Osteocyte (in vitro differentiated cells): ENCODE results near the gene CCDC197. TPM values are rescaled to one million over a fixed set of nuclear protein-coding genes. Genes with fewer than 3 reads are reported as not detected.

ENCODE experiments used
- DNase-seq: peaks from one replicate; pipeline ENCODE4 v3.0.0; 2021; ENCODE audit warnings: mixed read lengths; ENCODE audit not compliant: unreplicated experiment; ENCODE audit errors: extremely low spot score
- H3K27ac Mint-ChIP-seq: one replicate; pipeline ENCODE4 v1.8.0; 2021; ENCODE audit warnings: mild to moderate bottlenecking, mixed read lengths; ENCODE audit not compliant: unreplicated experiment
- H3K27me3 Mint-ChIP-seq: one replicate; pipeline ENCODE4 v1.8.0; 2021; ENCODE audit warnings: mixed read lengths; ENCODE audit not compliant: unreplicated experiment
- H3K36me3 Mint-ChIP-seq: one replicate; pipeline ENCODE4 v1.8.0; 2021; ENCODE audit warnings: mixed read lengths; ENCODE audit not compliant: unreplicated experiment
- H3K4me1 Mint-ChIP-seq: one replicate; pipeline ENCODE4 v1.8.0; 2021; ENCODE audit warnings: mixed read lengths; ENCODE audit not compliant: unreplicated experiment
- H3K4me3 Mint-ChIP-seq: one replicate; pipeline ENCODE4 v1.8.0; 2021; ENCODE audit warnings: mild to moderate bottlenecking, moderate library complexity, mixed read lengths; ENCODE audit not compliant: unreplicated experiment
- H3K9me3 Mint-ChIP-seq: one replicate; pipeline ENCODE4 v1.8.0; 2021; ENCODE audit warnings: mixed read lengths; ENCODE audit not compliant: unreplicated experiment
- CTCF ChIP-seq: fragments of 200-600 bp; sonication (generic); IDR thresholded peaks from 2 replicates; pipeline ENCODE4 v1.5.0; 2021; ENCODE audit warnings: antibody characterized with exemption, mild to moderate bottlenecking, moderate library complexity
- total RNA-seq: library from RNA; stranded (reverse); gene quantifications from 2 replicates; pipeline ENCODE4 v1.2.1, GENCODE V29; 2021

CCDC197 gene
- total RNA-seq, 1 donor from 2014 or later, result not detected

- peak; percentile 97 for DNase-seq
- H3K9me3 Mint-ChIP-seq, result no peaks in the 10 kb centered on the region
- no peak within 1 kb of the TSS for H3K27ac Mint-ChIP-seq
- peaks cover 8% of the 10 kb centered on the region for H3K4me1 Mint-ChIP-seq
- TF ChIP-seq CTCF, result no peak
- peaks cover 7% of the 10 kb centered on the region for H3K27me3 Mint-ChIP-seq
- H3K36me3 Mint-ChIP-seq, result no peaks in the 10 kb centered on the region
- H3K4me3 Mint-ChIP-seq, result peak within 1 kb of the TSS; percentile 66
Measured at GRCh38 chr14:94026173-94026888, 29.2 kb downstream of the CCDC197 start, which contains the start of gene OTUB2. OTUB2 (plus strand) TSS chr14:94026340; CDS start chr14:94026538, 198 bp downstream.

- DNase-seq, result no peak
- Mint-ChIP-seq H3K36me3 (no peaks in the 10 kb centered on the region), H3K27ac (no peak overlapping the region), H3K4me3 (peak overlapping the region; percentile 61), H3K9me3 (no peaks in the 10 kb centered on the region), H3K4me1 (peaks cover 3% of the 10 kb centered on the region), H3K27me3 (peaks cover 7% of the 10 kb centered on the region)
- TF ChIP-seq CTCF, result no peak
Measured at GRCh38 chr14:94026889-94027469, 29.9 kb downstream of the CCDC197 start.

GRCh38 chr14:94027566-94028449, 30.7 kb downstream of the CCDC197 start:
- DNase-seq, result no peak
- Mint-ChIP-seq H3K4me3 (peak overlapping the region; percentile 61), H3K36me3 (no peaks in the 10 kb centered on the region), H3K27ac (no peak overlapping the region), H3K9me3 (no peaks in the 10 kb centered on the region), H3K27me3 (peaks cover 3% of the 10 kb centered on the region), H3K4me1 (peaks cover 3% of the 10 kb centered on the region)
- no peak for TF ChIP-seq CTCF

GRCh38 chr14:94028450-94028826, 31.3 kb downstream of the CCDC197 start:
- no peak for TF ChIP-seq CTCF
- H3K4me1 Mint-ChIP-seq, result peaks cover 3% of the 10 kb centered on the region
- no peaks in the 10 kb centered on the region for H3K9me3 Mint-ChIP-seq
- H3K36me3 Mint-ChIP-seq, result no peaks in the 10 kb centered on the region
- H3K27ac Mint-ChIP-seq, result no peak overlapping the region
- H3K27me3 Mint-ChIP-seq, result no peaks in the 10 kb centered on the region
- H3K4me3 Mint-ChIP-seq, result no peak overlapping the region
- no peak for DNase-seq

GRCh38 chr14:94029265-94029664, 32.2 kb downstream of the CCDC197 start:
- no peak for DNase-seq
- Mint-ChIP-seq H3K4me1 (peaks cover 3% of the 10 kb centered on the region), H3K36me3 (no peaks in the 10 kb centered on the region), H3K4me3 (no peak overlapping the region), H3K27me3 (no peaks in the 10 kb centered on the region), H3K9me3 (no peaks in the 10 kb centered on the region), H3K27ac (no peak overlapping the region)
- TF ChIP-seq CTCF, result no peak
